Stimulated activated naive B cell treated with anti-CD40 and anti-IgM and Interleukin-4, amounts not matched to agents 10 μg/mL and 1 μg/mL and 100 μg/mL, for 72 hours (primary cell): Measurements from ENCODE around the gene HRG.

Experiments
- ATAC-seq, 2 donors: fragments of 150-1000 bp; cut with Tn5 transposase; replicated peaks; 2 replicates each; pipeline ENCODE4 v1.10.0; 2021; ENCODE audit warnings: moderate library complexity in 1 of 2
- DNase-seq: peaks from one replicate; pipeline ENCODE4 v3.0.0; 2021
- H3K27ac Mint-ChIP-seq: one replicate; pipeline ENCODE4 v1.8.0; 2022; ENCODE audit warnings: mild to moderate bottlenecking, mixed read lengths
- H3K27me3 Mint-ChIP-seq, 2 donors: one replicate each; pipeline ENCODE4 v1.8.0; 2022; ENCODE audit warnings: mixed read lengths in 2 of 2
- H3K36me3 Mint-ChIP-seq, 2 donors: one replicate each; pipeline ENCODE4 v1.8.0; 2022; ENCODE audit warnings: mixed read lengths in 2 of 2, mild to moderate bottlenecking in 1 of 2
- H3K4me1 Mint-ChIP-seq, 2 donors: one replicate each; pipeline ENCODE4 v1.8.0; 2022; ENCODE audit warnings: mixed read lengths in 2 of 2, mild to moderate bottlenecking in 1 of 2
- H3K4me3 Mint-ChIP-seq, 2 donors: one replicate each; pipeline ENCODE4 v1.8.0; 2022; ENCODE audit warnings: mild to moderate bottlenecking in 2 of 2, mixed read lengths in 2 of 2, moderate library complexity in 1 of 2
- H3K9me3 Mint-ChIP-seq, 2 donors: one replicate each; pipeline ENCODE4 v1.8.0; 2022; ENCODE audit warnings: mixed read lengths in 2 of 2, mild to moderate bottlenecking in 1 of 2

The HRG gene, protein sequence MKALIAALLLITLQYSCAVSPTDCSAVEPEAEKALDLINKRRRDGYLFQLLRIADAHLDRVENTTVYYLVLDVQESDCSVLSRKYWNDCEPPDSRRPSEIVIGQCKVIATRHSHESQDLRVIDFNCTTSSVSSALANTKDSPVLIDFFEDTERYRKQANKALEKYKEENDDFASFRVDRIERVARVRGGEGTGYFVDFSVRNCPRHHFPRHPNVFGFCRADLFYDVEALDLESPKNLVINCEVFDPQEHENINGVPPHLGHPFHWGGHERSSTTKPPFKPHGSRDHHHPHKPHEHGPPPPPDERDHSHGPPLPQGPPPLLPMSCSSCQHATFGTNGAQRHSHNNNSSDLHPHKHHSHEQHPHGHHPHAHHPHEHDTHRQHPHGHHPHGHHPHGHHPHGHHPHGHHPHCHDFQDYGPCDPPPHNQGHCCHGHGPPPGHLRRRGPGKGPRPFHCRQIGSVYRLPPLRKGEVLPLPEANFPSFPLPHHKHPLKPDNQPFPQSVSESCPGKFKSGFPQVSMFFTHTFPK

GRCh38 chr3:186665625-186666188 lies at the start of gene HRG:
Gene HRG (plus strand): TSS chr3:186666014. CDS start chr3:186666032, 18 bp downstream.
- DNase-seq (no peak), ATAC-seq (no peak)
- H3K4me3 Mint-ChIP-seq, result no peak within 1 kb of the TSS
- H3K9me3 Mint-ChIP-seq, result no peaks in the 10 kb centered on the region
- no peak within 1 kb of the TSS for H3K27ac Mint-ChIP-seq
- H3K4me1 Mint-ChIP-seq, result no peaks in the 10 kb centered on the region
- H3K27me3 Mint-ChIP-seq, result peaks cover 14 to 29% of the 10 kb centered on the region in 2 donors
- H3K36me3 Mint-ChIP-seq, result no peaks in the 10 kb centered on the region

DNA sequence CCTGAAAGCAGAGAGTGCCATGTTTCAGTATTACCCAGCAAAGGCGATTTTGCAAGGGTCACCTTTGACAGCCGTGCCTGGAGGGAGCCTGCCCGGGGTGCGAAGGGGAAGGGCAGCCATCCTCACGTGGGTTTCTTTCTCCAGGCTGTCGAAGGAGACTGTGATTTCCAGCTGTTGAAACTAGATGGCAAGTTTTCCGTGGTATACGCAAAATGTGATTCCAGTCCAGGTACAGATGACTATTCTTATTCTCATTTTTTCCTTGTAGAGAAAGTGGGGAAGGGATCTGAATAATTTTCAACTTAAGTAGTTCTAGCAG lies 49.6 kb upstream of the HRG start:
- ATAC-seq (no peak), DNase-seq (no peak)
- Mint-ChIP-seq H3K9me3 (no peaks in the 10 kb centered on the region), H3K4me1 (peaks cover 13 to 21% of the 10 kb centered on the region in 2 donors), H3K36me3 (peaks cover 0 to 1% of the 10 kb centered on the region in 2 donors), H3K4me3 (no peak overlapping the region), H3K27ac (no peak overlapping the region), H3K27me3 (peaks cover 51 to 59% of the 10 kb centered on the region in 2 donors)

GRCh38 chr3:186617036-186617946 lies 48.5 kb upstream of the HRG start:
- H3K4me1 Mint-ChIP-seq, result peaks cover 13 to 21% of the 10 kb centered on the region in 2 donors
- no peaks in the 10 kb centered on the region for H3K9me3 Mint-ChIP-seq
- peak; percentile 98 for ATAC-seq
- peak; percentile 69 for DNase-seq
- H3K27ac Mint-ChIP-seq, result peak overlapping the region; percentile 74
- peaks cover 46 to 55% of the 10 kb centered on the region in 2 donors for H3K27me3 Mint-ChIP-seq
- peaks cover 0 to 1% of the 10 kb centered on the region in 2 donors for H3K36me3 Mint-ChIP-seq
- peak overlapping the region; percentile 78 for H3K4me3 Mint-ChIP-seq

GRCh38 chr3:186618318-186618938 lies 47.4 kb upstream of the HRG start:
- Mint-ChIP-seq H3K27ac (no peak overlapping the region), H3K4me1 (peaks cover 13 to 21% of the 10 kb centered on the region in 2 donors), H3K27me3 (peaks cover 39 to 48% of the 10 kb centered on the region in 2 donors), H3K36me3 (peaks cover 0 to 1% of the 10 kb centered on the region in 2 donors), H3K9me3 (no peaks in the 10 kb centered on the region), H3K4me3 (no peak overlapping the region)
- no peak for ATAC-seq
- no peak for DNase-seq

- ATAC-seq (no peak), DNase-seq (no peak)
- H3K27ac Mint-ChIP-seq, result no peak overlapping the region
- H3K36me3 Mint-ChIP-seq, result peaks cover 0 to 1% of the 10 kb centered on the region in 2 donors
- H3K9me3 Mint-ChIP-seq, result no peaks in the 10 kb centered on the region
- H3K27me3 Mint-ChIP-seq, result peaks cover 38 to 40% of the 10 kb centered on the region in 2 donors
- peaks cover 9 to 14% of the 10 kb centered on the region in 2 donors for H3K4me1 Mint-ChIP-seq
- H3K4me3 Mint-ChIP-seq, result no peak overlapping the region
Observed at GRCh38 chr3:186619787-186620212, 46.0 kb upstream of the HRG start.

GRCh38 chr3:186620213-186621092 lies 45.4 kb upstream of the HRG start:
- Mint-ChIP-seq H3K4me1 (peaks cover 6 to 10% of the 10 kb centered on the region in 2 donors), H3K36me3 (no peaks in the 10 kb centered on the region), H3K4me3 (no peak overlapping the region), H3K9me3 (no peaks in the 10 kb centered on the region), H3K27ac (no peak overlapping the region), H3K27me3 (peaks cover 34 to 36% of the 10 kb centered on the region in 2 donors)
- no peak for ATAC-seq
- DNase-seq, result no peak

GRCh38 chr3:186621894-186622650 lies 43.7 kb upstream of the HRG start:
- H3K36me3 Mint-ChIP-seq, result no peaks in the 10 kb centered on the region
- no peak for ATAC-seq
- no peak for DNase-seq
- no peaks in the 10 kb centered on the region for H3K9me3 Mint-ChIP-seq
- H3K27me3 Mint-ChIP-seq, result peaks cover 32% of the 10 kb centered on the region in 2 donors
- no peak overlapping the region for H3K4me3 Mint-ChIP-seq
- peaks cover 2 to 4% of the 10 kb centered on the region in 2 donors for H3K4me1 Mint-ChIP-seq
- H3K27ac Mint-ChIP-seq, result no peak overlapping the region

- no peaks in the 10 kb centered on the region for H3K36me3 Mint-ChIP-seq
- H3K27ac Mint-ChIP-seq, result no peak overlapping the region
- ATAC-seq (no peak), DNase-seq (no peak)
- peaks cover 25% of the 10 kb centered on the region in 2 donors for H3K27me3 Mint-ChIP-seq
- H3K4me1 Mint-ChIP-seq, result no peaks in the 10 kb centered on the region
- no peaks in the 10 kb centered on the region for H3K9me3 Mint-ChIP-seq
- H3K4me3 Mint-ChIP-seq, result no peak overlapping the region
Observed at GRCh38 chr3:186622651-186623310, 43.0 kb upstream of the HRG start.

GRCh38 chr3:186624598-186624997 lies 41.2 kb upstream of the HRG start:
- Mint-ChIP-seq H3K27ac (no peak overlapping the region), H3K9me3 (no peaks in the 10 kb centered on the region), H3K4me3 (no peak overlapping the region), H3K36me3 (no peaks in the 10 kb centered on the region), H3K4me1 (no peaks in the 10 kb centered on the region), H3K27me3 (peaks cover 16% of the 10 kb centered on the region in 2 donors)
- DNase-seq (no peak), ATAC-seq (no peak)

GRCh38 chr3:186625600-186626042 lies 40.2 kb upstream of the HRG start:
- Mint-ChIP-seq H3K27ac (no peak overlapping the region), H3K27me3 (peaks cover 16 to 17% of the 10 kb centered on the region in 2 donors), H3K4me3 (no peak overlapping the region), H3K4me1 (no peaks in the 10 kb centered on the region), H3K9me3 (no peaks in the 10 kb centered on the region), H3K36me3 (no peaks in the 10 kb centered on the region)
- DNase-seq (no peak), ATAC-seq (no peak)

DNA sequence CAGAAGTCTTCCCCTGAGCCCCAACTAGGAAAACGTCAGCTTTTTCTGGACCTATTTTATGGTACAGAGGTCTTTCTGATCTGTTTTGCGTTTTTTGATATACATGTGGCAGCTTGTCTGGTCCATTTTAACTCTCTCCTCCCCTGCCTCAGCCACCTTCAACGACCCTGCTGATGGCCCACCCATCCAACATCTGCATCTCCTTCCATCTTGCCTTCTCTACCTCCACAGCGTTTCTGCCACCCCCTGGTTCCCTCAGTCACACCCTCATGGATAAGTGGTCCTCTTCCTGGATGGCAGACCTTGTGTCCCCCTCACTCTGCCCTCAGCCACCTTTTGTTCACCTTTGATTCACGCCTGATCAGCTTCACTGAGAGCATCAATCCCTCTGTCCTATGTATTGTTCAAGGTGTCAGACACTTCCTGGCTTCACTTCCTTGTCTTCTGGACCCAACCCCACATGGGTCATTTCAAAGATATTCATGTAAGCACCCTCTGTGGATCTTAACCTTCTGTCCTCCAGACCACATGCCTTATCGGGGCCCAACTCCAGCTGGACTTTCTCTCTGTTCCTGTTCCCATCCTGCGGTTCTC lies 39.5 kb upstream of the HRG start:
- Mint-ChIP-seq H3K27me3 (peaks cover 15 to 17% of the 10 kb centered on the region in 2 donors), H3K9me3 (no peaks in the 10 kb centered on the region), H3K4me1 (no peaks in the 10 kb centered on the region), H3K27ac (no peak overlapping the region), H3K36me3 (no peaks in the 10 kb centered on the region), H3K4me3 (no peak overlapping the region)
- DNase-seq (no peak), ATAC-seq (no peak)
